ENCODE results near the gene SH2D3A.
A peak's percentile ranks its signal among the peaks of the same experiment; 100 is the strongest.
"Not testable (repeated sequence)": the region's sequence is repeated elsewhere in the genome, so short reads cannot be mapped to it uniquely, and the experiment has no call there.

SH2D3A gene

DNA sequence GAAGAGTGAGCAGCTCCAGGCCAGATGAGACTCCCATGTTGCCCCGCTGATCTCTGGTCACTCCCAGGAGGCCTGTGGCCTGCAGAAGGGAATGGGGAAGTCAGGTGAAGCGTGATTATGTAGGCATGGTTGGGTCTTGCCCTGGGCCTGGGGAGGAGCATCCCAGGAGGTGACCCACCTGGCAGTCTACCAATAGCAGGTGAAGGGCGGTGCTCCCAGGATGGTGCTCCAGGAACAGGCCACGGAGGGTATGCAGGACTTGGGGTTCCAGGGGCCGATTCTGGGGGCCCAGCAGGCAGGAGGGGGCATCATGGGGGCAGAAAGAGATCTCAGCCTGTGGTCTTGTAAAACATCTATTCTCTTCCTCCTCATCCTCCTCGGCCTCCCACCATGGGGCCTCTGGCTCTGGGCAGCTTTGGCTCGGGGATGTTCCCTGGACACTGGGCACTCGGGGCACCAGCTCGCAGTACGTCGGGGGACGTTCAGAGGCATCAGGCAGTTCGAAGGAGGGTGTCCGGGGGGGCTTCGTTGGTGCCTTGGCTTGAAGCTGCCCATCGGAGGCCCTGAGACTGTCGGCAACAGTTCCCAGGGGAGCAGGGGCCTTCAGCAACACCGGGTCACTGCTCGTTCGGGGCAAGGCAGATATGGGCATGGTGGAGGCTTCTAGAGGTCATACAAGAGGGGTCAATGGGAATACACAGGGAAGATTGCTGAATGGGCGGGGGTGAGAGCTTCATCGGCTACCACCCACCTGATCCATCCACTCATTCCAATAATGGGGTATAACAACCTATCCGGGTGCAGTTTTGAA is 12.4 kb downstream of the SH2D3A start:
- DNase-seq, result no peak

DNA sequence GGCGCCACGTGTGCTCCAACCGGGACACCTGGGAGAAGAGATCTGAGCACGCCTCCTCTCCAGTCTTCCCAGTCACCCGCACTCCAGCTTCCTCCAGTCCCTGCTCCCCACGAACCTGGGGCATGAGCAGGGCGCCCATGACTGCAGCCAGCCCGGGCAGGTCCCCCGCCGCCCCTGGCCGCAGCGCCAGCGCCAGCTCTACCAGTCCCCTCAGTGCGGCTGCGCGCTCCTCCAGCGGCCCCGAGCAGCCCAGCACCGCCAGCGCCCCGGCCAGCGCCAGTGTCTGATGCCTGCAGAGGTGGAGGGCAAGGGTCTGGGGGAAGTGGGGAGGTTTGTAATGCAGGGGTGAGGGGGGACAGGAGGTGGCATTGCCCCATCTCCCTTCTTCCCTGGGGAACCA is 13.1 kb downstream of the SH2D3A start:
- DNase-seq, result no peak

DNA sequence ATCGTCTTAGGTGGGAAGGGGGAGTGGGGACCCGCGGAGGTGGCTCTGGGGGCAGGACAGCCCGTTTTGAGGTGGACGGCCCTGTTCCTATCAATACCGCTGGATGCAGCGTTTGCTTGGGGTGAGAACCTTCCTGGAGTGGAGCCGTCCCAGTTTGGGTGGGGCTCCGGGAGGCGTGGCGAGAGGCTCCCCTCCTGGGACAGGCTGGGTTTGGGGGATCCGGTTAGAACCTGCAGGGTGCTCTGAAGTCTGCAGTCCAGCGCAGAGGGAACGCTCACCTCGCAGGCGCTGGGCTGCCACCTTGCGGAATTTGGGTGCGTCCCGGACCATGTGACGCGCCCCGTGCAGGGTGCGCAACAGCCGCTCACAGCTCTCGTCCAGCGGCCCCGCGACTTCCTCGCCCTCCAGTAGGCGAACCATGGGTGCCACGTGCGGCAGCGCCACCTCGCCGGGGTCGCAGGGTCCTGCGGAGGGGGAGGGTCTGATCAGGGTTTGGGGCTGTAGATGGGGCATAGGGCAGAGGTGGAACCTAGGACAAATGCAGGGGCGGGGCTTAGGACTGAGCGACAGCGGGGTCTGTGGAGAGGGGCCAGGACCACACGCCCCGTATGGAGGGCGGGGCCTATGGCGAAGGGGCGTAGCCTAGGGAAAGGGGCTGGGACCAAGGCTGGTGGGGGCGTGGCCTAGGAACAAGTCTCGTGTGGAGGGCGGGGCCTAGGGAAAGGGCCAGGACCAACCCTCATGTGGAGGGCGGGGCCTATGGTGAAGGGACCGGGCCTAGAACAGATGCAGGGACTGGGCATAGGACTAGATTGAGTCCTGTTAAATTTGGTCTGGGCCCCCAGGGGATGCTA is 13.8 kb downstream of the SH2D3A start:
- DNase-seq, result no peak

DNA sequence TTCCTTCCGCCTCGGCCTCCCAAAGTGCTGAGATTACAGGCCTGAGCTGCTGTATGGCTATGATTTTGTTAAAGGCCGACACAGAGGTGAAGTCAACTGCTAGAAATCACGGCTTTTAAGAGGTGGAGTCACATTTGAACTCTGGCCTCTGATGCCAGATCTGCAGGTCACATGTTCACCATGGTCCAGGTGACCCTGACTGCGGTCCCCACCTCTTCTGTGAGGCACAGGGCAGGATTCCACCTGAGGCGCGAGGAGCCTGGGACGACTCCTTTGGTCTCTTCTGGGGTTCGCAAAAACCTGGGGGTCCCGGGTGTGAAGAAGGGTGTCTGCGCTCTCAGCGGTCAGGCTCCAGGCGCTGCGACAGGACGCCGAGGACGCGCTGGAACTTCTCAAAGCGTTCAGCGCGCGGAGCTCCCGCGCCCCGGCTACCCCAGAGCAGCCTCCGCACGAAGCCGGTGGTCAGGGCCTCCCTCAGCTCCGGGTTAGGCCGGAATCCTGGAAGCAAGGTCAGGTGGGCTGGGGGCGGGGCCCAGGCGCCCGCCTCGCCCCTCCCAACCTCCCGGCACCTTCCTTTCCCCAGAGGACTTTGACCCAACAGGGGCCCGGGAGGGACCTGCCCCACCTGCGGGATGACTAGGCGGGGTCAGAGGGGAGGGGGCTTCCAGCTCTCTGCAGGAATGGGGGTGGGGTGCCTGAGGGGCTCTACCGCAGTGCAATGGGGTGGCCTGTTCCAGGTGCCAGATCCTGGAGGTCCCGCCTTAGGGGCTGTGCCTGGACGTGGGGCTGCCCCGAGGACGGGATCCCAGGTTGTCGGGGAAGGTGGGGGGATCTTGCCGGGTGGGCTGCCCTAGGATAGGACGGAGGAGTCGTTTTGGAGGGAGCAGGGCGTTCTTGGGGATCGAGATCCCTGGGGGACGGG is 14.7 kb downstream of the SH2D3A start:
- DNase-seq, result no peak

DNA sequence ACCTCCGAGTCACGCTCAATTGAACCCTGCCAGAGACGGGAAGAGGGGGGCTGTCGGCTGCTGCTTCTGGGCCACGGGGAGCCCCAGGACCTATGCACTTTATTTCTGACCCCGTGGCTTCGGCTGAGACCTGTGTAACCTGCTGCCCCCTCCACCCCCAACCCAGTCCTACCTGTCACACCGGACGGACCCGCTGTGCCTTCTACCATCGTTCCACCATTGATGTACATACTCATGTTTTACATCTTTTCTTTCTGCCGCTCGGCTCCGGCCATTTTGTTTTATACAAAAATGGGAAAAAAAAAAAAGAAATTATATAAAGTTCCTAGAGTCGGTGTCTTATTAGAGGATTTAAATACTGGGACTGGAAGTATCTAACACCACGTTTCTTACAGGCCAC is 16.0 kb downstream of the SH2D3A start:
- DNase-seq, result no peak

DNA sequence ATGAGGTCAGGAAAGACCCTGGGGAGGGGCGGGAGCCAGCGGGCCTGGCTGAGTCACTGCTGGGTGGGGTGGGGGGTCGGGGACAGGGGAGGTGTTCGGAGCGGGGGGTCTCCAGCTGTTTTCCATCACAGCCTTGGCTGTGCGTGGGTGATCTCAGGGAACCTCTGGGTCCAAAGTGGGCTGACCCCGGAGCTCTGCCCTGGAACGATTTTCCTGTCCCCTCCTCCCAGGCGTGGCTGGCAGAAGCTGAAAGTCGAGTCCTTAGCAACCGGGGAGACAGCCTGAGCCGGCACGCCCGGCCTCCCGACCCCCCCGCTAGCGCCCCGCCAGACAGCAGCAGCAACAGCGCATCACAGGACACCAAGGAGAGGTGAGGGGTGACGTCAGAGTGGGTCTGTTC is 17.2 kb downstream of the SH2D3A start:
- DNase-seq, result no peak

DNA sequence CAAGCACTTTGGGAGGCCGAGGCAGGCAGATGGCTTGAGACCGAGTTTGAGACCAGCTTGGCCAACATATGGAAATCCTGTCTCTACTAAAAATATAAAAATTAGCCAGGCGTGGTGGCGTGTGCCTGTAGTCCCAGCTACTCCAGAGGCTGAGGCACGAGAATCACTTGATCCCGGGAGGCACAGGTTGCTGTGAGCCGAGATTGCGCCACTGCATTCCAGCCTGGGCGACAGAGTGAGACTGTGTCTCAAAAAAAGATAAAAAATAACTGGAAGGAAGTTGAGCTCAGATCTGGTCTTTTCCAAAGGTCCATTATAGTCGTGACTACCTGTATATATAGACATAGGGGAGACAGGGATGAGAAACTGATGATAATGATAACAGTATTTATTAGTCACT is 18.7 kb downstream of the SH2D3A start:
- DNase-seq, result not testable (repeated sequence)

DNA sequence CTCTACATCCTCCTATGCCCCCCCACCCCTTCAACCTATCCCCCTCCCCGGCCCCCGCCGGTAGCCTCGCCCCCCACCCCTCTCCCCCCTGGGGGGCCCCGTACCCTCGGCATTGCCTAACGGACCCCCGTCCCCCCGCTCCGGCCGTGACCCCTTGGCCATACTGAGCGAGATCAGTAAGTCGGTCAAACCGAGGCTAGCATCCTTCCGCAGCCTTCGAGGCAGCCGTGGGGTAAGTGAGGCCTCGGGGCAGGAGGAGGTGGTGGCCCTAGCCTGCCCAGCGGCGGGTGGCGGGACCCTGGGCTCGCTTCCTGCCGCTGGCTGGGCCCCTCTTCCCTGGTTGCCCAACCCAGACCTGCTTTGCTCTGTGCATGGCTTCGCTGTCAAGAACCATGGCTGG is 21.3 kb downstream of the SH2D3A start:
- no peak for DNase-seq

DNA sequence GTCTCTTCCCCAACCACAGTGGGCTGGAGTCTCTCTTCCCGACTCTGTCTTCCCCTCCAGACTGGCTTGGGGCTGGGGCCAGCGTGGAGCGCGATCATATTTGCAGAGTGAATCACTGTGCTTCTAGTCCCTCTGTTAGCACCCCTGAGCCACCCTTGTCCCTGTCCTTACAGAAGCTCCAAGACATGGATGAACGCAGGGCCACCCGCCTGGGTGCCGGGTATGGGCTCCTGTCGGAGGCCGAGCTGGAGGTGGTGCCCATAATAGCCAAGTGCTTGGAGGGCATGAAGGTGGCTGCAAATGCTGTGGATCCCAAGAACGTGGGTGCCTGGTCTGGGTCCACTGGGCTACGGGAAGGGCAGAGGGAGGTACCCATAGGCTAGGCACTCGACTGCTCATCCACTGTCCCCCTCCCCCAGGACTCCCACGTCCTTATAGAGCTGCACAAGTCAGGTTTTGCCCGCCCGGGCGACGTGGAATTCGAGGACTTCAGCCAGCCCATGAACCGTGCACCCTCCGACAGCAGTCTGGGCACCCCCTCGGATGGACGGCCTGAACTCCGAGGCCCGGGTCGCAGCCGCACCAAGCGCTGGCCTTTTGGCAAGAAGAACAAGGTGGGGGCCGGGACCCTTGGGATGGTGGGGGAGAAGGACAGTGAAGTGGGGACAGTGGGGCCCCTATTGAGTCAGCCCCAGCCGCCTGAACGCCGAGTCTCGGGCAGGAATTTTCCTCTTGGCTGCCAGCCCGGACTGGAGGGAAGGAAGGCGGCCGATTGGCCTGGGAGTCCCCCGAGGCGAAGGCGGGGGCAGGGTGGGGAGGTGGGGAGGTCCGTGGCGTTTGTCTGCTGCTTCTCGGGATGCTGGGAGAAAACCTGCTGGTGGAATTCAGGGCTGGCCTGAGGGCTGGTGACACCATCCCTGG is 22.6 kb downstream of the SH2D3A start:
- DNase-seq, result no peak

DNA sequence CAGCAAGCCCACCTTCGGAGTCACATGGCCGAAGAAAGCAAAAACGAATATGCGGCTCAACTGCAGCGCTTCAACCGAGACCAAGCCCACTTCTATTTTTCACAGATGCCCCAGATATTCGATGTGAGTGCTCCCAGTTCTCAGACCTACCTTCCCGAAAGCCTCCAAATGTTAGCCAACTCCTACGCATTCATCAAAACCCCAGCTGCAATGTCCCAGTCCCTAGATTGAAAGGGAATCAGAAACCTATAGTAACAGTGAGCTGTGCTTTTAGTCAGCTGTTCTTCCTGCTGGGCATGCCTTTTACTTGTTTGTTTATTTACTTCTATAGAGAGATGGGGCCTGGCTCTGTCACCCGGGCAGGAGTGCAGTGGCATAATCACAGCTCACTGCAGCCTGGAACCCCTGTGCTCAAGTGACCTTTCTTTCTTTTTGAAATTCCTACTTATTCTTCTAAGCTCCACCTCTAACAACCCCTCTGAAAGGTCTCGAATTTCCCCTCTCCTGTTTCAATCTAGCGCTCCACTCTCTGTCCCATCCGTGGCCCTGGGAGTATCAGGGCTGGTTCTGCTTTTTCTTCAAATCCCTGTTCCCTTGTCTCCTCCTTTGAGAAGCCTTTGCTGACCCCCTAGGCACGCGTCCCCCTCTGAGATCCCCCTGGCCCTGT is 23.4 kb downstream of the SH2D3A start:
- no peak for DNase-seq

DNA sequence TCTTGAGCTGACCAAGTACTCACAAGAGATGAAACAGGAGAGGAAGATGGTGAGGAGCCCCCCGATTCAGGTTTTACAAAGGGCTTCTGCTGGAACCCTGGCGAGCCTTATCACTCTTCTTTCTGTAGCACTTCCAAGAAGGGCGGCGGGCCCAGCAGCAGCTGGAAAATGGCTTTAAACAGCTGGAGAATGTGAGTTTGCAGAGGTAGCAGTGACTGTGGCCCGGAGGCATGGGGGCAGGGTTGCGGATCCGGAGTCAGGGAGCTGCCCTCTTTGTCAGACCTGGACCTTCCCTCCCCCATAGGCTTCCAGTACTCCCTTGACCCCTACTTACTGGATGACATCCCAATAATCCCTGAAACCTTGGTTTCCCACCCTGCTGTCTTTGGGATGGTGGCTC is 24.2 kb downstream of the SH2D3A start:
- no peak for DNase-seq

DNA sequence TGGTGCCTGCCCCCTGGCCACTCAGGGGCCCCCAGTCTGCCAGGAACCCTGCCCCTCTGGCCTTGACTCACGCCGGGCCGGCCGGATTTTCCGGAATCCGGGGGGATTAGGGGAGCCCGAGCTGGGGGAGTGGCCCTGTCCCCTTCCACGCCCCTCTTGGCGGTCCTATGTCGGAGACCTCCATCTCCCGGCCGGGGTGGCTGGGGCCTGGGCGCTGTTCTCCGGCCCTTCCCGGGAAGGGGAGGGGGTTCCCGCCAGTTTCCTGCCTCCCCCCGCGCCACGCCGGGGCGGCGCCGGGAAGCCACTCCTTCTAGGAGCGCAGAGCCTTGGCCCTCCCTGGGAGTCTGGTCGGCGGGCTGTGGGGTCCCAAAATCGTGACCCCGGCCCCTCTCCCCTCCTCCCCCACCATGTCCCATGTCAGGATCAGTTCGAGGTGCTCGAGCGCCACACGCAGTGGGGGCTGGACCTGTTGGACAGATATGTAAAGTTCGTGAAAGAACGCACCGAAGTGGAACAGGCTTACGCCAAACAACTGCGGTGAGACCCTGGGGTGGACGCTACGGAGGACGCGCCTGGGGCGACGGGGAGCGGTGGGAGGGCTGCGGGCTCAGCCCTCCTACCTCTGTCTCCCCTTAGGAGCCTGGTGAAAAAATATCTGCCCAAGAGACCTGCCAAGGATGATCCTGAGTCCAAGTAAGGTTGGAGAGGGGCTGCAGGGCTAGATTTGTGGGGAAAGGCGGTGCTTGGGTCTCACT is 26.5 kb downstream of the SH2D3A start:
- peak in 1 of 2 experiments; percentile 30 for DNase-seq

DNA sequence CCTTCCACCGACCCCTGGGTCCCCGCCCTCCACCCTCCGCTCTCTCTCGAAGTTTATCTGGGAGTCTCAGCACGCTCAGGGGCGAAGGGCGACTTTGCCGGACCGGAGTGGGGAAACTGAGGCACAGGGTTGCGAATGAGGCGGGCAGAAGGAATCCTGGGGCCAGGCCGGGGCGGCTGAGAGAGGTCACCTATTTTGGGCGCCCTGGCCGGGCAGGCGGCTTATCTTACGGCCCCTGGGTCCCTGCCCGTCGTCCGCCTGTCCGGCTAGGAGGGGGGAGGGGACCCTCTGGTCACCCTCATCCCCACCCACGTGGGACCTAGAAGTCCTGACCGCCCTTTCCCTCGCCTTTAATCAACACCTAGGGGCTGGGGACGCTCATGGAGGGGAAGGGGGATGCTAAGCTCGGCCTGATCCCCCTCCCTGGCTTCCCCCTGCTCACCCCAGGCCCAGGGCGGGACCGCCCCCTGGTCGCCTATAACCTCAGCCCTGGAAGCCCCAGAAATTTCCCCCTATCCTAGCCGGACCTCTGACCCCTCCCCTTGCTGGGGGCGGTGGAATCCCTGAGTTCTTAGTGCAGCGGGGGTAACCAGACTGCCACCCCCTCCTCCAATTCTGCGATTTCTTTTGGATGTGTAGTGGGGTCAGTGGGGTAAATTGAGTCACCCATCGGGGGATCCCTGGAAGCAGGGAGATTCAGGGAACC is 27.2 kb downstream of the SH2D3A start:
- DNase-seq, result no peak

DNA sequence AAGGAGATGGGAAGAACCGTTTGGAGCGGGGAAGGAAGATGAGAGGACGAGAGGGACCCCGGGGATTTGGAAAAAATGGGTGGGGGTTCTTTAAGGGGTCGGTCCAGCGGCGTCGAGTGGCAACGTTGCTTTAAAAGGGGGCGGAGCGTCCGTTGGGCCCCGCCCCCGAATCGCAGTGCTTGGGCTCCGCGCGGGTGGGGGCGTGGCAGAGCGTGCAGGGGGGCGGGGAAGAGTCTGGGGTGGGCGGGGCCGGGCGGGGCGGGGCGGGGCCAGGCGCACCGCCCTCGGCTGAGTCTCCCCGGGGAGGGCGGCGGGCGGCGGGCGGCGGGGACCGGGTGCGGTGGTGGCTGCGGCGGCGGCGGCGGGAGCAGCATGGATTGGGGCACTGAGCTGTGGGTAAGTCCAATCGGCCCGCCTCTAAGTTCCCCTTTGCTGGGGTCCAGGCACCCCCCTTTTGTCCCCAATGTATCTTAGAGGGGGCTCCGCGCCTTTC is 27.8 kb downstream of the SH2D3A start, which contains the start of gene TRIP10:
TSS of gene TRIP10 (plus strand) at position 291 of the 493 bp plus-strand sequence. CDS start at position 373, 82 bp downstream.
- DNase-seq, result peak; percentile 58 to 64

DNA sequence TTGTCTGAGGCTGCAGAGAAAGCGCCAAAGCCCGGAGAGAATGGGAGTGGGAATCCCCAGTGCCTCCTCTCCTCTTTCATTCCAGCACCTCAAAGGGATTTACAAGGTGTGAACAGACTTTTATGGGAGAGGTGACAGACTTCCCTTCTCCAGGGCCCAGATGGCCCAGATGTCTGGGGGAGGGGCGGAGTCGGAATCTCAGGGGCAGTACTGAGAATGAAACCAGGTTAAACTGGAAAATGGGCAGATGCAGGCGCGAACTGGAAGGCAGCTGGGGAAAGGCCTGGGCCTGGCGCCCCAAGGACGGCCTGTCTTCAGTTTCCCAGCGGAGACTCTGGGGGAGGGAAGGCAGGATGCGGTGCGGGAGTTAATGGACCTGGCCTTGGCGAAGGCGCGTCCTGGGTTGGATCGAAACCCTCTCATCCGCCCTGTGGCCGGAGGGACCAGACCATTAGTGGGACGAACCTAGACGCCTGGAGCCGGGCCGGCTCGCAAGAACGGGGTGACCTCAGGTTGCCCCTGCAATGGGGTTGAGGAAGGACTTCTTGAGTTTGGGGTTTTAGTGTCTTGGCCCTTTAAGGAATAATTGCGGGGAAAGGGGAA is 28.3 kb downstream of the SH2D3A start:
- no peak for DNase-seq

DNA sequence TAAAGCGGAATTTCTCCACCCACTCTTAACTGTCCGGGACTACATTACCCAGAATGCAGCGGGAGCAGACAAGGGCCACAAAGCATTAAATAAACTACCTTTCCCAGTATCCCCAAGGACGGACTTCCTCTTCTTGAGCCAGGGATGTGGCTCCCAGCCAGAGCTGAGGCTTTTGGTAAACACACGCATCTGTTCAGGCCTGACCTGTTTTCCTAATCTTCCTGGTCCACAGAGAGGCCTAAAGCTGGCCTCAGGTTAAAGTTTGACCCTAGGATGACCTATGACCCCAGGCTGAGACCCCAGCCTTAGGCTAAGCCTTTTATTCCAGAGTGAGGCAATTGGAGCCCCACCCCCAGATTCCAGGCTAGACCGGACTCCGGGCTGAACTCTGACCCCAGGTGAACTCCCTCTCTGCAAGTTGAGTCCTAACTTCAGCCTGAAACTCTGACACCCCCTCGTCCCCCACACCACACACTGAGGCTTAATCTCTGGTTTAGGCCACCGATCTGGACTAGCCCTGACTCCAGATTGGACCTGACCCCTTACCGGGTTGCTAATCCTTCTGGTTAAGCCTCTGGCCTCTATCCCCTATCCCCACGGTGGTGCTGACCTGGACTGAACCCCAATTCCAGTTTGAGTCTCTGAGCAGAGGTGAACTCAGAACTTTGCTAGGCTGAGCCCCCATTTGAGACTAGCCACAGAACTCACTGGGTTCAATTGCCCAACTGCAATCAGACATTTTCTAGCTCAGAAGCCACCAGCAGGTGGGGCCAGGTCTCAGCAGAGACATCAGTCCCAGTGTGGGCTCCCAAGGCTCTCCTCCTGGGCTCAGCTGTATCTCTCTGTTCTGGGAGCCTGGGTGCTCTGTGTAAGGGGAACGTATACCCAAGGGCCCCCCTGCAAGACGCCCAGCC is 29.1 kb downstream of the SH2D3A start:
- peak in 1 of 2 experiments; percentile 61 for DNase-seq

DNA sequence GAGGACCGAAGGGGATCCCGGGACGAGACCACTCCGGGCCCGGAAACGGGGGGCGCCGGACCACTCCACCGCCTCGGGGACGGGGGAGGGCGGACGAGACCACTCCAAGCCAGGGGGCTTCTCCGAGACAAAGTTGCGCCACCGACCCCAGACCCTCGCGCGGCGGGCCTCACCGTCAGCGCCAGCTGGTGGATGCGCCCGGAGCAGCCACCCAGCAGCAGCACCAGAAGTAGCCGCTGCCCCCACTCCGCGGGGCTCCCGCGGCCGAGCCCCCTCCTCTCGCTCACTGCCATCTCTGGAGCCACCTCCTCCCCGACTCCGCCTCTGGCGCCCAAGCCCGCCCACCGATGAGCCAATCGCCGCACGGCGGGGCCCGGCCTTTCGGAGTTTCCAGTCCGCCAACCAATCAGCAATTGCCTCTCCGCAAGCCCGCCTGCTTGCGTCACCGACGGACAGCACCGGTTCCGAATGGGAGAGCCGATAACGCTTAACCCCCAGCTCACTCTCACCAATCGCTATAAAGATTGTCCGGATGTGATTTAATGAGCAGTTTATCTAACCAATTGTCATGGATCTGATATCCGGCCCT is 29.9 kb downstream of the SH2D3A start, which contains the start of gene GPR108:
TSS of gene GPR108 (minus strand) at position 297 of the 589 bp plus-strand sequence. CDS start at position 293, 4 bp downstream.
- DNase-seq, result peak; percentile 98 to 99
